ENCODE results near the gene THSD7A. TPM values are rescaled to one million over a fixed set of nuclear protein-coding genes. Genes with fewer than 3 reads are reported as not detected.

The THSD7A gene
- polyA plus RNA-seq, 1 donor from 2014 or later = 18.5 TPM

GRCh38 chr7:11881680-11882079, 49.7 kb upstream of the THSD7A start:
- Histone ChIP-seq H3K27me3 (ENCODE audit: insufficient read depth, low read depth, low read length) (no peaks in the 10 kb centered on the region), H2AFZ (ENCODE audit: low read depth, low read length) (no peak overlapping the region), H3K9me3 (ENCODE audit: low read length) (no peaks in the 10 kb centered on the region), H3K9ac (ENCODE audit: low read length) (no peak overlapping the region), H3K27ac (ENCODE audit: low read length) (no peak overlapping the region), H3K9me2 (ENCODE audit: insufficient read depth, low read length) (no peaks in the 10 kb centered on the region), H3K79me2 (replicated peaks; ENCODE audit: insufficient read depth, low read length) (no peaks in the 10 kb centered on the region), H3F3A (ENCODE audit: insufficient read depth, low read length, poor library complexity, severe bottlenecking) (no peaks in the 10 kb centered on the region), H3K4me2 (ENCODE audit: low read length) (no peak overlapping the region), H4K20me1 (ENCODE audit: insufficient read depth) (no peaks in the 10 kb centered on the region), H3K4me3 (ENCODE audit: low read length) (no peak overlapping the region), H3K36me3 (ENCODE audit: insufficient read depth, low read length) (no peaks in the 10 kb centered on the region)
- TF ChIP-seq EZH2 (IDR thresholded peaks at IDR 0.05; ENCODE audit: borderline replicate concordance, insufficient read depth, low read length, poor library complexity, severe bottlenecking) (no peak), CTCF (IDR thresholded peaks at IDR 0.05; ENCODE audit: poor library complexity, severe bottlenecking) (no peak), SMC3 (conservative IDR thresholded peaks at IDR 0.05; ENCODE audit: poor library complexity) (no peak), RAD21 (conservative IDR thresholded peaks at IDR 0.05) (no peak), POLR2AphosphoS5 (IDR thresholded peaks at IDR 0.05) (no peak), TAF1 (IDR thresholded peaks at IDR 0.05; ENCODE audit: low read depth) (no peak), EP300 (conservative IDR thresholded peaks at IDR 0.05; ENCODE audit: poor library complexity, severe bottlenecking) (no peak), REST (IDR thresholded peaks at IDR 0.05; ENCODE audit: borderline replicate concordance) (no peak), MXI1 (conservative IDR thresholded peaks at IDR 0.05; ENCODE audit: poor library complexity, severe bottlenecking) (no peak)

GRCh38 chr7:11875635-11876034, 43.6 kb upstream of the THSD7A start:
- H2AFZ ChIP-seq (ENCODE audit: low read depth, low read length) = no peak overlapping the region
- H3F3A ChIP-seq (ENCODE audit: insufficient read depth, low read length, poor library complexity, severe bottlenecking) = no peaks in the 10 kb centered on the region
- no peaks in the 10 kb centered on the region for H3K9me3 ChIP-seq (ENCODE audit: low read length)
- H4K20me1 ChIP-seq (ENCODE audit: insufficient read depth) = no peaks in the 10 kb centered on the region
- H3K4me3 ChIP-seq (ENCODE audit: low read length) = no peak overlapping the region
- no peaks in the 10 kb centered on the region for H3K27me3 ChIP-seq (ENCODE audit: insufficient read depth, low read depth, low read length)
- no peak overlapping the region for H3K4me2 ChIP-seq (ENCODE audit: low read length)
- no peaks in the 10 kb centered on the region for H3K79me2 ChIP-seq (replicated peaks; ENCODE audit: insufficient read depth, low read length)
- H3K9me2 ChIP-seq (ENCODE audit: insufficient read depth, low read length) = no peaks in the 10 kb centered on the region
- H3K9ac ChIP-seq (ENCODE audit: low read length) = no peak overlapping the region
- no peak overlapping the region for H3K27ac ChIP-seq (ENCODE audit: low read length)
- no peak for TF ChIP-seq RAD21 (conservative IDR thresholded peaks at IDR 0.05)
- no peak for TF ChIP-seq REST (IDR thresholded peaks at IDR 0.05; ENCODE audit: borderline replicate concordance)
- TF ChIP-seq MXI1 (conservative IDR thresholded peaks at IDR 0.05; ENCODE audit: poor library complexity, severe bottlenecking) = no peak
- no peaks in the 10 kb centered on the region for H3K36me3 ChIP-seq (ENCODE audit: insufficient read depth, low read length)
